IPS-18a (cell line): Measurements from ENCODE around the gene DTNB.

Experiments used
- H3K27ac ChIP-seq: one replicate; pipeline ENCODE4 v1.5.1; 2013; ENCODE audit warnings: low read length
- H3K27me3 ChIP-seq: one replicate; pipeline ENCODE4 v1.6.1; 2013; ENCODE audit warnings: mild to moderate bottlenecking, low read length; ENCODE audit not compliant: control insufficient read depth, insufficient read depth
- H3K36me3 ChIP-seq: one replicate; pipeline ENCODE4 v1.6.1; 2013; ENCODE audit warnings: low read depth, low read length; ENCODE audit not compliant: control insufficient read depth
- H3K4me1 ChIP-seq: one replicate; pipeline ENCODE4 v1.6.1; 2013; ENCODE audit warnings: low read depth, low read length; ENCODE audit not compliant: control insufficient read depth
- H3K4me3 ChIP-seq: one replicate; pipeline ENCODE4 v1.5.1; 2013; ENCODE audit warnings: low read length
- H3K9ac ChIP-seq: one replicate; pipeline ENCODE4 v1.6.1; 2013; ENCODE audit warnings: mild to moderate bottlenecking, low read length, moderate library complexity
- H3K9me3 ChIP-seq: one replicate; pipeline ENCODE4 v1.6.1; 2013; ENCODE audit warnings: low read depth, low read length; ENCODE audit not compliant: control insufficient read depth

The DTNB gene

GRCh38 chr2:25491966-25492532 lies 181.3 kb downstream of the DTNB start:
- Histone ChIP-seq H3K4me1 (peaks cover 6% of the 10 kb centered on the region), H3K4me3 (no peak overlapping the region), H3K27me3 (no peaks in the 10 kb centered on the region), H3K9ac (no peak overlapping the region), H3K9me3 (no peaks in the 10 kb centered on the region), H3K36me3 (no peaks in the 10 kb centered on the region), H3K27ac (no peak overlapping the region)

- Histone ChIP-seq H3K36me3 (no peaks in the 10 kb centered on the region), H3K4me3 (no peak overlapping the region), H3K4me1 (peaks cover 6% of the 10 kb centered on the region), H3K27me3 (no peaks in the 10 kb centered on the region), H3K9ac (no peak overlapping the region), H3K27ac (no peak overlapping the region), H3K9me3 (no peaks in the 10 kb centered on the region)
Measured at GRCh38 chr2:25491003-25491696, 182.2 kb downstream of the DTNB start.

GRCh38 chr2:25490217-25490616 lies 183.2 kb downstream of the DTNB start:
- Histone ChIP-seq H3K36me3 (no peaks in the 10 kb centered on the region), H3K4me3 (no peak overlapping the region), H3K4me1 (peaks cover 6% of the 10 kb centered on the region), H3K27ac (no peak overlapping the region), H3K9me3 (no peaks in the 10 kb centered on the region), H3K9ac (no peak overlapping the region), H3K27me3 (no peaks in the 10 kb centered on the region)

GRCh38 chr2:25489631-25490030 lies 183.7 kb downstream of the DTNB start:
- no peaks in the 10 kb centered on the region for H3K36me3 ChIP-seq
- H3K27me3 ChIP-seq, result no peaks in the 10 kb centered on the region
- peaks cover 2% of the 10 kb centered on the region for H3K4me1 ChIP-seq
- H3K9me3 ChIP-seq, result no peaks in the 10 kb centered on the region
- no peak overlapping the region for H3K27ac ChIP-seq
- no peak overlapping the region for H3K9ac ChIP-seq
- H3K4me3 ChIP-seq, result no peak overlapping the region

- Histone ChIP-seq H3K9ac (no peak overlapping the region), H3K27me3 (no peaks in the 10 kb centered on the region), H3K36me3 (peaks cover 2% of the 10 kb centered on the region), H3K27ac (no peak overlapping the region), H3K9me3 (no peaks in the 10 kb centered on the region), H3K4me1 (no peaks in the 10 kb centered on the region), H3K4me3 (no peak overlapping the region)
Measured at GRCh38 chr2:25483607-25484266, 189.6 kb downstream of the DTNB start.

GRCh38 chr2:25482341-25482740 lies 191.0 kb downstream of the DTNB start:
- peaks cover 2% of the 10 kb centered on the region for H3K36me3 ChIP-seq
- no peak overlapping the region for H3K9ac ChIP-seq
- no peaks in the 10 kb centered on the region for H3K4me1 ChIP-seq
- no peaks in the 10 kb centered on the region for H3K27me3 ChIP-seq
- H3K27ac ChIP-seq, result no peak overlapping the region
- no peak overlapping the region for H3K4me3 ChIP-seq
- no peaks in the 10 kb centered on the region for H3K9me3 ChIP-seq

- H3K27ac ChIP-seq, result no peak overlapping the region
- H3K4me3 ChIP-seq, result no peak overlapping the region
- H3K36me3 ChIP-seq, result peaks cover 2% of the 10 kb centered on the region
Measured at GRCh38 chr2:25481381-25482300, 191.7 kb downstream of the DTNB start.

GRCh38 chr2:25480561-25480960 lies 192.8 kb downstream of the DTNB start:
- Histone ChIP-seq H3K36me3 (peaks cover 2% of the 10 kb centered on the region), H3K9me3 (no peaks in the 10 kb centered on the region), H3K27ac (no peak overlapping the region), H3K4me3 (no peak overlapping the region), H3K4me1 (no peaks in the 10 kb centered on the region), H3K9ac (no peak overlapping the region), H3K27me3 (no peaks in the 10 kb centered on the region)

More at GRCh38 chr2:25481381-25482300, 191.7 kb downstream of the DTNB start:
- no peaks in the 10 kb centered on the region for H3K4me1 ChIP-seq
- H3K27me3 ChIP-seq, result no peaks in the 10 kb centered on the region
- no peak overlapping the region for H3K9ac ChIP-seq
- no peaks in the 10 kb centered on the region for H3K9me3 ChIP-seq

GRCh38 chr2:25479761-25480160 lies 193.6 kb downstream of the DTNB start:
- Histone ChIP-seq H3K4me3 (no peak overlapping the region), H3K36me3 (peaks cover 2% of the 10 kb centered on the region), H3K9me3 (no peaks in the 10 kb centered on the region), H3K27me3 (no peaks in the 10 kb centered on the region), H3K9ac (no peak overlapping the region), H3K4me1 (no peaks in the 10 kb centered on the region), H3K27ac (no peak overlapping the region)

GRCh38 chr2:25478736-25479135 lies 194.6 kb downstream of the DTNB start:
- no peaks in the 10 kb centered on the region for H3K9me3 ChIP-seq
- no peaks in the 10 kb centered on the region for H3K4me1 ChIP-seq
- no peak overlapping the region for H3K27ac ChIP-seq
- no peak overlapping the region for H3K4me3 ChIP-seq
- H3K9ac ChIP-seq, result no peak overlapping the region
- H3K27me3 ChIP-seq, result no peaks in the 10 kb centered on the region
- H3K36me3 ChIP-seq, result peaks cover 2% of the 10 kb centered on the region

- Histone ChIP-seq H3K27me3 (no peaks in the 10 kb centered on the region), H3K9ac (no peak overlapping the region), H3K4me1 (no peaks in the 10 kb centered on the region), H3K4me3 (no peak overlapping the region), H3K27ac (no peak overlapping the region), H3K36me3 (no peaks in the 10 kb centered on the region), H3K9me3 (no peaks in the 10 kb centered on the region)
Measured at GRCh38 chr2:25473758-25474340, 199.5 kb downstream of the DTNB start.
